ENCODE measurements around the gene ANKRD44. TPM values are rescaled to one million over a fixed set of nuclear protein-coding genes. Genes with fewer than 3 reads are reported as not detected.

ANKRD44 gene
- total RNA-seq, 1 donor from 2014 or later: 170 TPM

- no peak for DNase-seq
These were observed 208.3 kb downstream of the ANKRD44 start for GRCh38 chr2:197102231-197102630.

- no peak for DNase-seq
These were observed 209.1 kb downstream of the ANKRD44 start for GRCh38 chr2:197101519-197101918.

DNA sequence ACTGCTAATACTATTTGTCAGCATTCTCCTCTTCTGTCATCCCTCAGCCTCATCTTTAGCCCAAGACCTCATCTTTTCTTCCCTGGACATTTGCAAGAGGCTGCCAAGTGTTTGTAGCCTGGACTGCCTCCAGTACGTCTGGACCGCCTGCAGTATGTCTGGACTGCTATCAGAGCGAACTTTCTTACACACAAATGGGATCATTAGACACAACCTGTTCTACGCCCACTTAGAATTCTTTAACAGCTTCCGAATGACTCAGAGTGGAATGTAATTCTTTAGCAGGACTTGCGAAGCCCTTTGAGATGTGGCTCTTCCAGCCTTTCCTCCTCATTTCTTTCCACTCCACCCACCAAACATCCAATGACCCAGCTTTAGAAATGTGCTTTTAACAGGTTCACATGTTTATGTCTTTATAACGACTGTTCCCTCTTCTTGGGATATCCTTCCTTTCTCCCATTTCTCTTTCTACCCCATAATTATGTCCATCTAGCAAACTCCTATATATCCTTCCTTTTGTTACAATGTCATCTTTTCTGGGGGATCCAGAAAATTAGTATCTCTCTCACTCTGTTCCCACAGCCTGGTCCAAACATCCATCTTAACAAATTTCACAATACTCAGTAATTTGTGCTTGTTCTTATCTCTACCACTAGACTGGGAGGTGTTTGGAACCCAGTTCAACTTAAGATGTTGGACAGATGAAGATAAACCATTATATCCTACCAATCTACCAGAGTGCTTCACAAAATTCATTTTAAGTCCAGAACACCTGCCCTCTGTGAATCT is 212.8 kb downstream of the ANKRD44 start:
- no peak for DNase-seq

DNA sequence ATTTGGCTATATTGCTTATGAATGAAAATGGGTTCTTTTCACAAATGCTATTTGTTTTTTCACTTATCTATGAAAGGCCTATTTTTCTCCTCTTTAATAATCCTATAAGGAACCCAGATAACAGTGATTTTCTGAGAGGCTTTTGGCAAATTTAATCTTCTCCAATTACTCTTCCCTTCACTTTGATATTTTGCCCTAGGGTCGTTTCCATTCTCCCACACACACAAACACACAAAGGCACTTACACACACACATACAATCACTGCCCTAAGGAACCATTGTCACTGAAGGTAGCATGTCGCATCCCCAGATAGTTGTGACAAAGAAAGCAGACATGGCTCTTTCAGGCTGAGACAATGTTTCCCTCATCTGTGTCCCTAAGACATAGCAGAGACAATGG is 213.9 kb downstream of the ANKRD44 start:
- no peak for DNase-seq

DNA sequence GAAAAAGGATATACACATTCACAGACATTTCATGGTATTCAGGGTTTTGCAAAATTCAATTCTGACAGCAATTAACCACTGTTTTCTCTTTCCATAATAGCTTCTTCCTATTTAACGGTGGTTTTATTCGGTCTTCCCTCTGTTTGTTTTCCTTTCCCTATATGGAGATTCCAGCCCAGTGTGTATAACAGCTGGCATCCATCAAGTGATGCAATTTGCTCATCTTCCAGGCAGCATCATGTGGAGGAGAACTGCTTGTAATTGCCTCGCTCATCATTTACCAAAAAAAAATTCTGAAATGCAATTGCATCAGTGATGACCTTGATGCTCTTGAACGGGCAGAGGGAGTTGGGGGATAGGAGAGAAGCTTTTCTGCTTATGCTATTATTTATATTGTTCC is 218.1 kb downstream of the ANKRD44 start:
- DNase-seq: no peak

GRCh38 chr2:197090742-197091367 is 219.7 kb downstream of the ANKRD44 start:
- DNase-seq: no peak

GRCh38 chr2:197089655-197090054 is 220.9 kb downstream of the ANKRD44 start:
- no peak for DNase-seq

DNA sequence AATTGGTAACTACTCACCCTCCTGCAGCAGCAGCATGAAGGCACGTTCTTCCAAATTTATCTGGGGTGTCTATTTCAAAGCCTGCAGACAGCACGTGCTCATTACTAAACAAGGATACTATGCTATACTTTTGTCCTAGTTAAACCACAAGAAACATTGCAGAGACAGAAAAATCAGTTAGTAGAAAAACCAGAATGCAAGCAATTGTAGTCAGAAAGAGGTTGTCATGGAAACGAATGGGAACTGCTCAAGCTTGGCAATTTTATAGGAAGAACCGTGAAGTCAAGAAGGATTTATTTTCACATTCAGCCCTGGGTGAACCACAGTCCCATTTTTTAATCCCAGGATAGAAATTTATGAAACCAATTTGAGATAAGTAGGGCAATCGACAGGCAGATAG is 221.9 kb downstream of the ANKRD44 start:
- no peak for DNase-seq

- no peak for DNase-seq
These were observed 224.1 kb downstream of the ANKRD44 start for GRCh38 chr2:197086500-197086899.

DNA sequence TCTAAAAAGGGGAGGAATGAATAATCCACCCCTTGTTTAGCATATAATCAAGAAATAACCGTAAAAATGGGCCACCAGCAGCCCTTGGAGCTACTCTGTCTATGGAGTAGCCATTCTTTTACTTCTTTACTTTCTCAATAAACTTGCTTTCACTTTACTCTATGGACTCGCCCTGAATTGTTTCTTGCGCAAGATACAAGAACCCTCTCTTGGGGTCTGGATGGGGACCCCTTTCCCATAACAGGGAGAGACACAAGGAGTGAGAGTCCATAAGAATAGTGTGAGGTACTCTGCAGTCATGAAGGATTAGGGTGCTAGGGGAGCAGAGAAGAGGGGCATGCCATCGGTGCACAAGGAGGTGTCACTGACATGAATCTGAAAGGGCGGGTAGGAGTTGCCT is 224.9 kb downstream of the ANKRD44 start:
- DNase-seq: no peak

GRCh38 chr2:197081294-197081693 is 229.3 kb downstream of the ANKRD44 start:
- DNase-seq: no peak

DNA sequence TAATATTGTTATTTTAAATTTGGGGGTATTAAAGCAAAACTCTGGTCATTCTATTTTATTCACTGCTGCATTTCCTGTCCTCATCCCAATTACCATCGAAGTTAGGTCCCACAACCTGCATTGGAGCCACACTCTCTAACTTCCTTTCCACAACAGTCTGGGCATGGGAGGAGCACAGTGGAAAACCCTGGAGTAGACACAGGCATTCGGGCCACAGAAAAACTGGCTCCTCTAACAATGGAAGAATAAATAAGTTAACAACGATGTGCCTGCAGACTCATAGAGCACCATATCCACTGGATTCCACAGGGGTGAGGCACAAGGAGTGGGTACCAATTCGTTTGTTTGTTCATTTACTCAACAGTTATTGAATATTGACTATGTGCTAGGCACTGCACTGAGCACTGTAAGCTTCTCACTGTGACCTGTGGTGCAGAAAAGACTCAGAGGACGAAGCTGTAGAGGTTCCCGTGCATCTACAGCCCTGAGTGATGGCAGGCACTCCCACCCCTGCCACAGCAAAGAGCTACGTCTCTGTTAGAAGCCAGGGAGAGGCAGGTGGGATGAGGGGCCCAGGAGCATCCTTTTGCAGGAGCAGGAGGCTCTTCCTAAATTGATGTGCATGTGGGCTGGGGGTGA is 229.9 kb downstream of the ANKRD44 start:
- no peak for DNase-seq

- DNase-seq: no peak
These were observed 230.6 kb downstream of the ANKRD44 start for GRCh38 chr2:197079832-197080555.

GRCh38 chr2:197079414-197079813 is 231.2 kb downstream of the ANKRD44 start:
- no peak for DNase-seq

DNA sequence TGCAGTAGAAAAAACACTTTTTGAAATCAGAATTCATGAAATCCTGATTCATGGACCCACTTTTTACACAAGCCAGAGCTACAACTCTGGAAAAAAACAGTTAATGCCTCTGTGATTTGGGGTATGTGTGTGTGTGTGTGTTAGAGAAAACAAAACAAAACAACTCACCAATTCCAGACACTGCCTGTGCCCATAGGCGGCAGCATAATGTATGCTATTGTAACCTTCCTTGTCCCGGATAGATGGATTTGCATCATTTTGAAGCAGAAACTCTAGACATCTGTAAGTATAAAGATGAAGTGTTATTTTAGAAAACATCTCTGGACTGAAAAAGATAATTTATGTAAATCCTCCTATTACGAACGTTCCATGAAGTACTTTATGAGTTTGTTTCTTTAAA is 232.0 kb downstream of the ANKRD44 start:
- no peak for DNase-seq

DNA sequence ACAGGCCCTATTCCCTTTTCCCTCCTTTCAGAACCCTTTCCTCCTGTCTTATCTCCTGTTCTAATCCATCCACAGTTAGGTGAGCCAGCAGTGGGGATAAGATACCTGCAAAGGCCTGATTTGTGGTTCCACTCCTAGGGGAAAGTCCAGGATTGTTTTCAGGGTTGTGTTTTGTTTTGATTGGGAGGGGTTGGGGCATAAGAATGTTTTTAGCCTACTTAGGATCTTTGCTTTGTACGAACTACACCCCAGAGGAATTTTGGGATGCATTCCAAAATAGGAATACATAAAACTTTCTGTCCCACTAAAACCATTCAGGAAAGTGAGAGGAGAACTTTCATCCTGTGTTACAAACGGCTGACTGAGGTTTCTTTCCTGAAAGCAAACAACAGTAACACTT is 233.2 kb downstream of the ANKRD44 start:
- no peak for DNase-seq

GRCh38 chr2:197076652-197077051 is 233.9 kb downstream of the ANKRD44 start:
- no peak for DNase-seq

DNA sequence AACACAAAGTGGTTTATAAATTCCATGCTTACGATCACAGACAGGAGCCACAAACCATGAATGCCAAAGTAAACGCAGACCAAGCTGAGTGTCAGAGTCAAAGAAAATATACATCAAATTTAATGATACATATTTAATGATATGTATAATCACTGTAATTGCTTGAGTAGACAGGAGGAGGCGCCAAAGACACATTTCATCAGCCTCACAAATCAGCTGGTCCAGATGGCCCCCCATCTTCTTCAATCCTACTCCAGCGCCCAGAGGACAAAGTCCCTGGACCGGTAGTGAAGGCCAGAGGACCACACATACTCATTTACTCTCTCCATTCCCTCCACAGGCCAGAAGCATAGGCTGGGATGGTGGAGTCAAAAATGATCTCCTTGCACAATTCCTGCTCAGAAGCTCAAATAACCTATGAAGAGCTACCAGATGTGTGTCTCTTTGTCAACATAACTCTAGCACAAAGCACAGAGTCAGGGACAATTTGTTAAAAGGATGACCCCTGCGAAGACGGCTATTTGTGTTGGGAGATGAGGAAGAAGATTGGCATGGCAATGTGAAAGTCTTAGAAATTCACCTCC is 234.7 kb downstream of the ANKRD44 start:
- no peak for DNase-seq

DNA sequence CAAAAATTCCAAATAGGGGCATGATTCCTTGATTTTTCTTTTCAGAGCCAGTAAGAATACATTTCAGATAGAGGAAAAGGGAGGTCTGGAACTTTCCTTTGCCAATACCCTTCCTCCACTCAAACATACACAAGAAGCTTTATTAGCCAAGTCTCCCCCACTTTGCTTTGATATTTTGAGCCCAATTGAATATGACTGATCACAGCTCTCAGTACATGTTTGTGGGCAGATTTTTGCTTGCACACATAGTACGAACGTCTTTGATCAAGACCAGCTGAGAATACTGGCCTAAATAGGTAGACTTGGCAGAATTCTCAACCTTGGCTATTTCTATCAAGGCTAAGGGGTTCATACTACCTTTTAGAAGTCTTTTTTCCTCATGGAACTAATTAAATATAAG is 235.3 kb downstream of the ANKRD44 start:
- DNase-seq: no peak

DNA sequence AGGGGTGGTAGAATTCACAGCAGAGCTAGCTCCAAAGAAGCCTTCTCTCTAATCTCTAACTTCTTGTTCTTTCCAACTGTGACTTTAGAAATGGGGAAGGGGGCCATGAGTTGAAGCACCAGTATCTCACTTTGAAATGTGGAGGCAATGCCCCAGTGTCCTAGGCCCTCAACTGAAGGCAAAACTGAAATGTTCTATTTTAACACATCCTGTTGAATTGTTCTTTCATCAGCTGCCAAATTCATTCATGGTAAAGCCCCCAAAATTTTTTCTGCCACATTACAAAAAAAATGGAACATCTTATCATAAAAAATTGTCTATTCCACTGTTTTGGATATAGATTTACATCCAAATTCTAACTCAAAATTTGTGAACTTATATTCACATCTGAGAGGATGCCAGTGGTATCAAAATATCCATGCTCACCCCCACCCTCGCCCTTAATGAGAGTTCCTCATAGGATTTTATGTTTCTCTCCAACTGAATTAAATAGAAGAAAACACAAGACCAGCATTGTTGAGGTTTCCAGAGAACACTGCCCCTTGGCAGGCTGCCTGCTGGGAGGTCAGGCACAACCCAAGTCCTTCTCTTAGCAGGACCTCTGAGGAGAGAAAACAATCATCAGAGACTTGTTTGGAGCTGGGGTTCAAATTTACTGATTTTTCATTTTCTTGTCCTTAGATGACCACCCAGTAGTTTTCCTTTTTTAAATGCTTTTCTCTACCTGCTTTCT is 236.7 kb downstream of the ANKRD44 start:
- peak; percentile 76 for DNase-seq

- DNase-seq: no peak
These were observed 237.3 kb downstream of the ANKRD44 start for GRCh38 chr2:197073270-197073669.

DNA sequence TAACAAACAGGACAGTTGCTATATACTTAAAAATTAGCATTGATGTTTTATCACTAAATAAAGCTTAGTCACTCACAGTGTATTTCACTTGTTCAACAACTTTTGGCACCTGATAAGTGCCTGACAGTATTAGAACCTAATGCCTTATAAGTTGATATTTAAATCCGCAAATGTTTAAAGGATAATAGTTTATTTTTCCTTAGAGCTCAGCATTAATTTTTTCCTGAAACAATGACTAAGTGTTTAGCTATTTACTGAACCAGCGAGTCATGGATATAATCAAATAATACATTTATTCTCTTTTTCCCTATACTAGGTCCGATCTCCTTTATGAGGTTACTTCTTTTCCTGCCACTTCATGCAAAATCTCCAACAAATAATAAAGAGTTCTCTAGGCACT is 238.0 kb downstream of the ANKRD44 start:
- no peak for DNase-seq

Measured in occipital lobe (tissue), 2 donors.